ENCODE results near the gene EEF2KMT. TPM values are rescaled to one million over a fixed set of nuclear protein-coding genes. Genes with fewer than 3 reads are reported as not detected.
"Not testable (repeated sequence)": the region's sequence is repeated elsewhere in the genome, so short reads cannot be mapped to it uniquely, and the experiment has no call there.

The EEF2KMT gene
- total RNA-seq, 1 experiment from 2014 or later, result 18.8 TPM

DNA sequence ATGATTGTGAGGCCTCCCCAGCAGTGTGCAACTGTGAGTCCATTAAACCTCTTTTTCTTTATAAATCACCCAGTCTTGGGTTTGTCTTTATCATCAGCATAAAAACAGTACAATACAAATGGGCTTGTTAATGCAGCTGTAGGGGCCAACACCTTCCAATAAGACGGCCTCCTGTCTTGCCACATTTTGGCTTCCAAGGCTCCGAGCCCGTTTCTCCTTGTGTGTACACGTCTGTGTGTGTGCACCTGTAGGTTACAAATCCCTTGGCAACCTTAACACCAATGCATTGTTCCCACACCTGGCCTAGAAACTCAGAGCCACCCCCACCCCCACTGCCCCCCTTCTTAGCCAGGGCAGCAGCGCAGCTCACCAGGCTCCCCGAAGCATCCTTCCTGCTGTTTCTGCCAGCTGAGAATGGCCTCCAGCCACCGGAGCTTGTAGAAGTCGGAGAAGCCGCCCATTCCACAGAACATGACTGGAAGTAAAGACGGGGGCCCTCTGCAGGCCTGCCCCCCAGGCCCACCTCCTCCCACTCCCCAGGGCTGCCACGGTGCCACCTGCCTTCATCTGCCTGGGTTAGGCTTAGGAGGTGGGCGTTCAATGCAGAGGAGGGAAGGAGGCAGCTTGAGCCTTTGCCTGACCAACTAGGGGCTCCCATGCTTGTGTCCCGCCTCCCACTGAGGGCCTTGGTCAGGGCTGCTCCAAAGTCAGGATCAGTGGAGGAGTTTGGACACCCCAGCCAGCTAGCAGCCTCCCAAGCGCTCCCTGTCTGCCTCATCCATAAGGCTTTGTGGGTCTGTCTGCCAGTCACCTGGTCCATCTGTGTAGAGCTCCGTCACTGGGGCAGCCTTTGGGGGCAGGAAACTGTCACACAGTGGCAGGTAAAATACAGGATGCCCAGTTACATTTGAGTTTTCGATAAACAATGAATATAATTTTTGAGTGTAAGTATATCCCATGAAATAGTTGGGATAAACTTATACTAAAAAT, 42.4 kb downstream of the EEF2KMT start:
- in situ Hi-C loops (cut with HindIII; ENCODE audit: low sequenced_read_pairs), result no loop called here
- no peak for DNase-seq (ENCODE audit: low spot score)

DNA sequence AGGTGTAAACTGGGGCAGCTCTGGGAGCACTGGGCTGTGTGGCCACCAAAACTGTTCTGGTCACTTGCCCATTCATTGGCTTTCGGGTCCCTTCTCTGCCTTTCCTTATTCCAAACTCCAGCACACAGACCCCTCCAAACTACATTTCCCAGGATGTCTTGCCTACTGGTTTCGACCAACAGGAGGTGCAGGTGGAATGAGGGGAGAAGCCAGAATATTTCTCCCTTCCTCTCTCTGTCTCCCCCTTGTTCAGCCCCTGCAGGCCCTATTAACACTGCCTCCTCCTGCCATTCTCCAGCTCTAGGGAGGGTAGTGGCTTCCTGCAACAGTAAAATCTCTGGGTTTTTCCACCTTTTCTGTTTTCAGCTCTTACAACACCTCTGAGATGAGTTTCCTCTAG, 50.7 kb downstream of the EEF2KMT start:
- no peak for DNase-seq (ENCODE audit: low spot score)
- in situ Hi-C loops (cut with HindIII; ENCODE audit: low sequenced_read_pairs), result no loop called here

- in situ Hi-C loops (cut with HindIII; ENCODE audit: low sequenced_read_pairs), result no loop called here
- DNase-seq (ENCODE audit: low spot score), result no peak
Measured at GRCh38 chr16:5045499-5046115, 52.0 kb downstream of the EEF2KMT start.

- in situ Hi-C loops (cut with HindIII; ENCODE audit: low sequenced_read_pairs), result not testable (repeated sequence)
Measured at GRCh38 chr16:5044581-5044980, 53.0 kb downstream of the EEF2KMT start.

GRCh38 chr16:5044011-5044540, 53.5 kb downstream of the EEF2KMT start:
- DNase-seq (ENCODE audit: low spot score), result no peak

More at GRCh38 chr16:5044581-5044980, 53.0 kb downstream of the EEF2KMT start:
- not testable (repeated sequence) for DNase-seq (ENCODE audit: low spot score)

DNA sequence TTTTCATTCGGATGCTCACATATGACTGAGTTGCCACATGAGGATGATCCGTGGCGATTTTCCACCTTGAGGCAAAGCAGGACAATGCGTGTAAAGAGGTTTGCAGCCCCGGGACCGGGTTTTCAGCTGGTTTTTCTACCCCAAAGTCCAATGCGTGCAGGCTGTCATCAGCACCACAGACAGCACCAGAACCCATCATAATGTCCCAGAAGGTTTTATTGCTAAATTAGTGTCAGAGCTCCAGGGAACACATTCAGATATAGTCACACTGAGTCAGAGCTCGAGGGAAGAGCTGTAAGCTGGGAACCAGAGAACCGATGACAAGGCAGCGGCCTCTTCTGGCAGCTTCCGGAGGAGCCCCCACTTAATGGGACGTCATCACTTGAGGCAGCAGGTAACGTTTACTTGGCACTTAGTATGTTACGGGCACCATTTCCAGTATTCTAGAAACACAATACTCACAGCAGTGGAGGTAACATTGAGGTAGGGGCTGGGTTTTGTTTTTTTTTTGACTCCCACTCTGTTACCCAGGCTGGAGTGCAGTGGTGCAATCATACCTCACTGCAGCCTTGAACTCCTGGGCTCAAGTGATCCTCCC, 54.9 kb downstream of the EEF2KMT start:
- in situ Hi-C loops (cut with HindIII; ENCODE audit: low sequenced_read_pairs), result no loop called here
- no peak for DNase-seq (ENCODE audit: low spot score)

More at GRCh38 chr16:5044011-5044540, 53.5 kb downstream of the EEF2KMT start:
- in situ Hi-C loops (cut with HindIII; ENCODE audit: low sequenced_read_pairs), result no loop called here

- in situ Hi-C loops (cut with HindIII; ENCODE audit: low sequenced_read_pairs), result no loop called here
- DNase-seq (ENCODE audit: low spot score), result no peak
Measured at GRCh38 chr16:5041600-5042133, 55.9 kb downstream of the EEF2KMT start.

- in situ Hi-C loops (cut with HindIII; ENCODE audit: low sequenced_read_pairs), result no loop called here
- DNase-seq (ENCODE audit: low spot score), result no peak
Measured at GRCh38 chr16:5040451-5040850, 57.1 kb downstream of the EEF2KMT start.

GRCh38 chr16:5036228-5037156, 61.1 kb downstream of the EEF2KMT start:
- in situ Hi-C loops (cut with HindIII; ENCODE audit: low sequenced_read_pairs), result no loop called here
- DNase-seq (ENCODE audit: low spot score), result peak; percentile 7

DNA sequence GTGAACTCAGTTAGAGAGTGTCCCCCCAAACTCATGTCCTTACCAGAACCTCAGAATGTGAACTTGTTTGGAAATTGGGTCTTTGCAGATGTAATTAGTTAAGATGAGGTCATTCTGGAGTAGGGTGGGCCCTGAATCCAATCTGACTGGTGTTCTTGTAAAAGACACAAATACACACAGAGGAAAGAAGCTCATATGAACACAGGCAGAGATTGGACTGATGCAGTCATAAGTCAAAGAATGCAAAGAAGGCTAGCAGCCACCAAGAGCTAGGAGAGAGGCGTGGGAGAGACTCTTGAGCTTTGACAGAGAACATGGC, 61.7 kb downstream of the EEF2KMT start:
- in situ Hi-C loops (cut with HindIII; ENCODE audit: low sequenced_read_pairs), result no loop called here
- no peak for DNase-seq (ENCODE audit: low spot score)

Other genes starting within 250 kb of the EEF2KMT start
- 33.2 and 41.0 TPM in 2 replicates for gene PPL, start 160.6 kb downstream of the EEF2KMT start, total RNA-seq (2014; rRNA removed; shearing (Covaris generic))
- 0.10 and 0.86 TPM in 2 replicates for gene SEC14L5, start 139.5 kb downstream of the EEF2KMT start, total RNA-seq (2014; rRNA removed; shearing (Covaris generic))
- gene NAGPA, start 63.9 kb downstream of the EEF2KMT start, total RNA-seq (2014; rRNA removed; shearing (Covaris generic)), result 23.1 and 31.6 TPM in 2 replicates
- not detected in 2 replicates for gene C16orf89, start 31.8 kb downstream of the EEF2KMT start, total RNA-seq (2014; rRNA removed; shearing (Covaris generic))
- 24.4 and 42.0 TPM in 2 replicates for gene ALG1, start 26.0 kb downstream of the EEF2KMT start, total RNA-seq (2014; rRNA removed; shearing (Covaris generic))